Keratinocyte (primary cell): ENCODE data around the gene PRM2.

Experiments
- EZH2 ChIP-seq: IDR thresholded peaks from one replicate; pipeline ENCODE4 v1.6.1; 2012; ENCODE audit warnings: inconsistent platforms, mild to moderate bottlenecking, low read length, moderate library complexity
- TF ChIP-seq, protein P1 (sequence below), 3 experiments: IDR thresholded peaks in 1 of 3; conservative IDR thresholded peaks in 1 of 3; optimal IDR thresholded peaks in 1 of 3; 2 replicates in 2 of 3; 3 replicates in 1 of 3; pipeline versions ENCODE3 to v1.5.1; 2011; ENCODE audit warnings: low read length in 3 of 3, mild to moderate bottlenecking in 3 of 3, moderate library complexity in 2 of 3, control low read depth in 1 of 3, inconsistent platforms in 1 of 3; ENCODE audit not compliant: insufficient read depth in 2 of 3; ENCODE audit errors: extremely low read depth in 1 of 3

DNA sequence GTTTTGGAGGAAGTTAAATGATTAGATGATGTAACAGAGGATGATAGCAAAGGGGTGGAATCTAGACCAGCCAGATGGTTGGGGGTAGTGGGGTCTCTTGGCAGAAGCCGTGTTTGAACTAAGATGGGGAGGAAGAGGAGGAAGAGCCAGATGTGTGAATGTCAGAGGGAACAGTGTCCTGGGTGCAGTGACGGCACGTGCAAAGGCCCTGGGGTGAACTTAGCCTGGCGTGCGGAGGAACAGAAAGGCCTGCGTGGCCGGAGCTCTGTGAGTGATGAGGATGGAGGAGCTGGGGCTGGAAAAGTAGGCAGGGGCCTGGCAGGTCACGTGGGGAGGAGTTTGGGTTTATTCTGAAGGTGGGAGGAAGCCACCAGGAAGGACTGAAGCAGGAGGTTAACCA is 42.5 kb upstream of the PRM2 start:
- TF ChIP-seq, protein P1, sequence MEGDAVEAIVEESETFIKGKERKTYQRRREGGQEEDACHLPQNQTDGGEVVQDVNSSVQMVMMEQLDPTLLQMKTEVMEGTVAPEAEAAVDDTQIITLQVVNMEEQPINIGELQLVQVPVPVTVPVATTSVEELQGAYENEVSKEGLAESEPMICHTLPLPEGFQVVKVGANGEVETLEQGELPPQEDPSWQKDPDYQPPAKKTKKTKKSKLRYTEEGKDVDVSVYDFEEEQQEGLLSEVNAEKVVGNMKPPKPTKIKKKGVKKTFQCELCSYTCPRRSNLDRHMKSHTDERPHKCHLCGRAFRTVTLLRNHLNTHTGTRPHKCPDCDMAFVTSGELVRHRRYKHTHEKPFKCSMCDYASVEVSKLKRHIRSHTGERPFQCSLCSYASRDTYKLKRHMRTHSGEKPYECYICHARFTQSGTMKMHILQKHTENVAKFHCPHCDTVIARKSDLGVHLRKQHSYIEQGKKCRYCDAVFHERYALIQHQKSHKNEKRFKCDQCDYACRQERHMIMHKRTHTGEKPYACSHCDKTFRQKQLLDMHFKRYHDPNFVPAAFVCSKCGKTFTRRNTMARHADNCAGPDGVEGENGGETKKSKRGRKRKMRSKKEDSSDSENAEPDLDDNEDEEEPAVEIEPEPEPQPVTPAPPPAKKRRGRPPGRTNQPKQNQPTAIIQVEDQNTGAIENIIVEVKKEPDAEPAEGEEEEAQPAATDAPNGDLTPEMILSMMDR (optimal IDR thresholded peaks at IDR 0.05 in 1 of 3, IDR thresholded peaks at IDR 0.05 in 1 of 3, conservative IDR thresholded peaks at IDR 0.05 in 1 of 3; ENCODE audit: extremely low read depth in 1 of 3, insufficient read depth in 2 of 3, low read length in 3 of 3): no peak
- no peak for TF ChIP-seq EZH2
